Aortic smooth muscle cell (primary cell): Measurements from ENCODE around the gene RELCH. TPM values are rescaled to one million over a fixed set of nuclear protein-coding genes. Genes with fewer than 3 reads are reported as not detected.

Source experiments
- total RNA-seq: library from RNA; depleted of rRNA; stranded (reverse); fragments of >200 nt; gene quantifications from 2 replicates; pipeline ENCODE4 v1.2.3, GENCODE V29; 2014

The RELCH gene
- total RNA-seq = 46.9 and 52.6 TPM in 2 replicates

DNA sequence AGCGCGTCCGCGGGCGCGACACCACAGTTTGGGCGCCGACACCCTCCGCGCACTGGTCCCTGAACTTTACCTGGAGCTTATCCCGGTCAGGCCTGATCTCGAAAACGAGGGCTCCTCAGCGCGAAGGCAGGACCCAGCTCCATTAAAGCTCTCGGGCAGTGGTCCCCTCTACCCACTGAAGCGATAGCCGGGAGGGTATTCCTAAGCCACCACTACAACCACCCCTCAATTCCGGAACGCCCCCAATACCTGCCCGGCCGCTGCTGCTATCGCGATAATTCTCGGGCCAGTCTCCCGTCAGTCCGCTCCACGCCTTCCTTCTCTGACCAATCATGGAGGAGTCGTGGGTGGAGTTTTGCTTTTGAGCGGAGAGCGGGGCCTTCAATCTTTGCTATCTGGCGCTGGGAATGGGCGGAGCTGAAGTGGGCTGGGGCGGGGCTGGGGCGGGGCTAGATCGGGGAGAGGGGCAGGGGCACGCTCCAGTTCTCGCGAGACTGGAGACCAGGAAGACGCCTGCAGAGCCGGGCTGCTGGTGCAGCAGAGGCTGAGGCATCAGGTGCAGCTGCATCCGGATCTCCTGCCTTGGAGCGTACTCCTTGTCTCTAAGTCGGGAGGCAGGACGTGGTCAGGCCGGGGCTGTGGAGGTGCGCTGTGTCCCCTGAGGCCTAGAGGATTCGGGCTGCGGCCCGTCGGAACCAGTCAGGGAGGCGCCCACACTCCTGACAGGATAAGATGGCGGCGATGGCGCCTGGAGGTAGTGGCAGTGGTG lies at the start of gene RELCH, which contains the start of gene PIGN:
RELCH (plus strand) TSS at position 482 of the 769 bp plus-strand sequence; CDS start at position 733, 251 bp downstream.
PIGN (minus strand) TSS at position 283 of the 769 bp plus-strand sequence. CDS start 25,703 bp downstream, outside the sequence.

GRCh38 chr18:62324917-62325805 lies 138.1 kb downstream of the RELCH start, which contains the start of gene TNFRSF11A:
TNFRSF11A (plus strand) TSS chr18:62325310; CDS start chr18:62325353, 43 bp downstream.

Other genes with a start within 250 kb of the RELCH start
- gene PIGN, start 199 bp upstream of the RELCH start, total RNA-seq = 62.4 and 66.7 TPM in 2 replicates
- 1.5 and 2.2 TPM in 2 replicates for gene TNFRSF11A, start 138.1 kb downstream of the RELCH start, total RNA-seq